HepG2 (cell line): Measurements from ENCODE around the gene FBF1. TPM values are rescaled to one million over a fixed set of nuclear protein-coding genes. Genes with fewer than 3 reads are reported as not detected.

ENCODE experiments used
- CCAR2 ChIP-seq: fragments of 200-400 bp; formaldehyde crosslinking; optimal IDR thresholded peaks from 2 replicates; pipeline ENCODE3; 2018; ENCODE audit warnings: low read depth, mild to moderate bottlenecking, low read length, moderate library complexity
- GMEB2 ChIP-seq: IDR thresholded peaks from 2 replicates; pipeline ENCODE4 v1.6.1; 2016; ENCODE audit warnings: missing biosample characterization, missing genetic modification reagents, low read depth
- KLF13 ChIP-seq: sonication (generic); formaldehyde crosslinking; IDR thresholded peaks from 2 replicates; pipeline ENCODE4 v1.4.0; 2020; ENCODE audit warnings: mild to moderate bottlenecking, missing genetic modification reagents
- NCOA1 ChIP-seq: sonication (generic); formaldehyde crosslinking; IDR thresholded peaks from 2 replicates; pipeline ENCODE4 v1.9.0; 2021; ENCODE audit warnings: missing genetic modification reagents
- PAXIP1 ChIP-seq: sonication (generic); formaldehyde crosslinking; conservative IDR thresholded peaks from 2 replicates; pipeline ENCODE4 v1.4.0; 2020; ENCODE audit warnings: mild to moderate bottlenecking, missing genetic modification reagents, moderate library complexity
- POLR2AphosphoS5 ChIP-seq: IDR thresholded peaks from 2 replicates; pipeline ENCODE4 v1.6.1; 2012; ENCODE audit warnings: low read depth, low read length
- TERF1 ChIP-seq: sonication (generic); formaldehyde crosslinking; IDR thresholded peaks from 2 replicates; pipeline ENCODE4 v1.8.0; 2022; ENCODE audit warnings: mild to moderate bottlenecking, missing genetic modification reagents, moderate library complexity
- ZNF12 ChIP-seq: sonication (generic); formaldehyde crosslinking; IDR thresholded peaks from 2 replicates; pipeline ENCODE4 v1.5.0; 2020; ENCODE audit warnings: missing genetic modification reagents
- ZNF615 ChIP-seq: sonication (generic); formaldehyde crosslinking; IDR thresholded peaks from 2 replicates; pipeline ENCODE4 v1.5.0; 2020; ENCODE audit warnings: mild to moderate bottlenecking, missing genetic modification reagents, borderline replicate concordance
- polyA plus RNA-seq, 8 experiments: library from polyadenylated mRNA; depleted of rRNA in 3 of 8; stranded (reverse) in 7 of 8; unstranded in 1 of 8; fragments of >200 nt; fragmentation: Illumina TruSeq in 4 of 8; extraction: Trizol in 4 of 8; gene quantifications; 2 replicates each; pipeline versions ENCODE4 v1.2.1 to v1.2.3, GENCODE V29; 2011 to 2016; ENCODE audit warnings: low read depth in 4 of 8, missing spikeins in 1 of 8, mixed read lengths in 1 of 8; ENCODE audit not compliant: insufficient read depth in 1 of 8
- total RNA-seq, 5 experiments: library from RNA; depleted of rRNA; stranded (reverse); fragments of >200 nt; fragmentation: Illumina TruSeq; extraction: Trizol; gene quantifications; 2 replicates each; pipeline ENCODE4 v1.2.3, GENCODE V29; 2016; ENCODE audit warnings: low read depth in 1 of 5

FBF1 gene
- total and polyA plus RNA-seq, 2 of the 13 experiments (the other 11 are each of a cell fraction or from before 2014, with no cell fraction given): 2.4 to 8.1 TPM

- TF ChIP-seq TERF1 (CRISPR knock-in tag) (no peak), ZNF12 (CRISPR knock-in tag) (no peak), POLR2AphosphoS5 (no peak), KLF13 (CRISPR knock-in tag) (no peak), PAXIP1 (peak; percentile 13; the same call in 1 of the 2 replicates), ZNF615 (no peak), NCOA1 (CRISPR knock-in tag) (no peak), CCAR2 (no peak), GMEB2 (CRISPR knock-in tag) (no peak)
- TF ChIP-seq, all 625 proteins: peak for 15
These were observed 19.1 kb upstream of the FBF1 start (continued) for GRCh38 chr17:75959839-75960511.
